ENCODE results near the gene TGFBR3L. TPM values are rescaled to one million over a fixed set of nuclear protein-coding genes. Genes with fewer than 3 reads are reported as not detected.

Gene TGFBR3L
- total and polyA plus RNA-seq, 9 donors: 0.18 to 6.9 (median 1.0) TPM; not detected in 6

GRCh38 chr19:7879111-7879807 lies 35.4 kb upstream of the TGFBR3L start:
- peak in 1 of 5 donors; percentile 17 for DNase-seq
- no peaks in the 10 kb centered on the region for H3K9me3 ChIP-seq
- no peaks in the 10 kb centered on the region for H3K36me3 ChIP-seq
- WGBS, 3 donors: 61 to 64% (median 62%) methylated on average over 18 of the region's 18 CpGs
- TF ChIP-seq, protein P1, sequence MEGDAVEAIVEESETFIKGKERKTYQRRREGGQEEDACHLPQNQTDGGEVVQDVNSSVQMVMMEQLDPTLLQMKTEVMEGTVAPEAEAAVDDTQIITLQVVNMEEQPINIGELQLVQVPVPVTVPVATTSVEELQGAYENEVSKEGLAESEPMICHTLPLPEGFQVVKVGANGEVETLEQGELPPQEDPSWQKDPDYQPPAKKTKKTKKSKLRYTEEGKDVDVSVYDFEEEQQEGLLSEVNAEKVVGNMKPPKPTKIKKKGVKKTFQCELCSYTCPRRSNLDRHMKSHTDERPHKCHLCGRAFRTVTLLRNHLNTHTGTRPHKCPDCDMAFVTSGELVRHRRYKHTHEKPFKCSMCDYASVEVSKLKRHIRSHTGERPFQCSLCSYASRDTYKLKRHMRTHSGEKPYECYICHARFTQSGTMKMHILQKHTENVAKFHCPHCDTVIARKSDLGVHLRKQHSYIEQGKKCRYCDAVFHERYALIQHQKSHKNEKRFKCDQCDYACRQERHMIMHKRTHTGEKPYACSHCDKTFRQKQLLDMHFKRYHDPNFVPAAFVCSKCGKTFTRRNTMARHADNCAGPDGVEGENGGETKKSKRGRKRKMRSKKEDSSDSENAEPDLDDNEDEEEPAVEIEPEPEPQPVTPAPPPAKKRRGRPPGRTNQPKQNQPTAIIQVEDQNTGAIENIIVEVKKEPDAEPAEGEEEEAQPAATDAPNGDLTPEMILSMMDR (IDR thresholded peaks at IDR 0.05): no peak
- TF ChIP-seq POLR2A (IDR thresholded peaks at IDR 0.05) (no peak), EP300 (IDR thresholded peaks at IDR 0.05) (no peak)
- no peak overlapping the region for H3K27ac ChIP-seq
- H3K4me3 ChIP-seq: no peak overlapping the region
- no peaks in the 10 kb centered on the region for H3K27me3 ChIP-seq
- intact Hi-C loops (cut with DNase I): no loop called here
- H3K4me1 ChIP-seq (ENCODE audit: insufficient read depth): no peaks in the 10 kb centered on the region

DNA sequence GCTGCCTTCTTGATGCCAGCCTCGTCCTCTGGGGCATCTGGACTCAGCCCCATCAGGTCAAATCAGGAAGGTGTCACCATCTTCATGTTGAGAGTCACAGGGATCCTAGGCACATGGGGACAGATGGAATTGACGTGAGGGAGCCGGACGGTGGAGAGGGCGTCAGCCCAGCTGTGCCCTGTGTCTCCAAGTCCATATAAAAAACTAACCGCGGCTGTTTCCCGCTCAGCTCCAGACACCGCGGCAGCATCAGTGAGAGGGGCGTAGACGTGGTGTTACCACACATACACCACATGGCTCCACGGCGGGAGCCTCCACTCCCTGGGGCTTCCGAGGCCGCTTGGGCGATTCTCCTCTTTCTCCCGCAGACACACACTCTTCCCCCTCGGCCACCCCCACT lies 34.8 kb upstream of the TGFBR3L start:
- DNase-seq: no peak
- Histone ChIP-seq H3K9me3 (no peaks in the 10 kb centered on the region), H3K4me1 (ENCODE audit: insufficient read depth) (no peaks in the 10 kb centered on the region), H3K27ac (no peak overlapping the region), H3K36me3 (no peaks in the 10 kb centered on the region), H3K4me3 (no peak overlapping the region), H3K27me3 (no peaks in the 10 kb centered on the region)
- intact Hi-C loops (cut with DNase I): no loop called here
- 71 to 78% (median 72%) methylated on average over 19 of the region's 19 CpGs for WGBS, 3 donors
- TF ChIP-seq, protein P1 (IDR thresholded peaks at IDR 0.05): no peak
- no peak for TF ChIP-seq POLR2A (IDR thresholded peaks at IDR 0.05)
- TF ChIP-seq EP300 (IDR thresholded peaks at IDR 0.05): no peak

- TF ChIP-seq POLR2A (IDR thresholded peaks at IDR 0.05) (no peak), EP300 (IDR thresholded peaks at IDR 0.05) (no peak)
- TF ChIP-seq, protein P1 (IDR thresholded peaks at IDR 0.05): no peak
- H3K9me3 ChIP-seq: no peaks in the 10 kb centered on the region
- no peaks in the 10 kb centered on the region for H3K27me3 ChIP-seq
- DNase-seq: no peak
- intact Hi-C loops (cut with DNase I): no loop called here
- no peak overlapping the region for H3K27ac ChIP-seq
- H3K4me3 ChIP-seq: no peak overlapping the region
- 88 to 93% (median 89%) methylated on average over 3 of the region's 3 CpGs for WGBS, 3 donors
- H3K4me1 ChIP-seq (ENCODE audit: insufficient read depth): no peaks in the 10 kb centered on the region
- H3K36me3 ChIP-seq: no peaks in the 10 kb centered on the region
Observed at GRCh38 chr19:7881910-7882309, 32.7 kb upstream of the TGFBR3L start.

DNA sequence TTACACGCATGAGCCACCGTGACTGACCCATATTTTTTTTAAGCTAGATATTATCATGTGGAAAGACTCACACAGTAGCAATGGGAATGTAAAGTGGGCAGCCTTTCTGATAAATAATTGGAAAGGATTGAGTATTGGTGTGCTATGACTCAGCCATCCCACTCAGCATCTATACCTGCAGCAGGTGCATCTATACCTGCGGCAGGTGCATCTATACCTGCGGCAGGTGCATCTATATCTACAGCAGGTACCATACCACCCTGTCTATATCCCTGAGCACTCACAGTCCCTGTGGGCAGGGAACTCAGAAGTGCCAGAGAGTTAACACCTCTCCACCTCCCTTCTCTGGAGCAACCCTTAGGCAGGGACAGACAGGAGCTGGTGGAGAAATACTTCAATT lies 31.5 kb upstream of the TGFBR3L start:
- intact Hi-C loops (cut with DNase I): no loop called here
- Histone ChIP-seq H3K4me3 (no peak overlapping the region), H3K36me3 (no peaks in the 10 kb centered on the region), H3K27ac (no peak overlapping the region), H3K4me1 (ENCODE audit: insufficient read depth) (no peaks in the 10 kb centered on the region), H3K9me3 (no peaks in the 10 kb centered on the region), H3K27me3 (no peaks in the 10 kb centered on the region)
- TF ChIP-seq POLR2A (IDR thresholded peaks at IDR 0.05): no peak
- no peak for TF ChIP-seq EP300 (IDR thresholded peaks at IDR 0.05)
- TF ChIP-seq, protein P1 (IDR thresholded peaks at IDR 0.05): no peak
- DNase-seq: no peak
- WGBS, 3 donors: 61 to 84% (median 62%) methylated on average over 4 of the region's 4 CpGs

Data from ovary (tissue), 9 donors.